GM12874 (cell line): Measurements from ENCODE around the gene CCNH.

Experiments used
- TF ChIP-seq, protein P1 (sequence below): IDR thresholded peaks from 2 replicates; pipeline ENCODE4 v1.5.1; 2011; ENCODE audit warnings: low read depth, mild to moderate bottlenecking, control low read depth, low read length, moderate library complexity; ENCODE audit not compliant: insufficient read depth

Gene CCNH

DNA sequence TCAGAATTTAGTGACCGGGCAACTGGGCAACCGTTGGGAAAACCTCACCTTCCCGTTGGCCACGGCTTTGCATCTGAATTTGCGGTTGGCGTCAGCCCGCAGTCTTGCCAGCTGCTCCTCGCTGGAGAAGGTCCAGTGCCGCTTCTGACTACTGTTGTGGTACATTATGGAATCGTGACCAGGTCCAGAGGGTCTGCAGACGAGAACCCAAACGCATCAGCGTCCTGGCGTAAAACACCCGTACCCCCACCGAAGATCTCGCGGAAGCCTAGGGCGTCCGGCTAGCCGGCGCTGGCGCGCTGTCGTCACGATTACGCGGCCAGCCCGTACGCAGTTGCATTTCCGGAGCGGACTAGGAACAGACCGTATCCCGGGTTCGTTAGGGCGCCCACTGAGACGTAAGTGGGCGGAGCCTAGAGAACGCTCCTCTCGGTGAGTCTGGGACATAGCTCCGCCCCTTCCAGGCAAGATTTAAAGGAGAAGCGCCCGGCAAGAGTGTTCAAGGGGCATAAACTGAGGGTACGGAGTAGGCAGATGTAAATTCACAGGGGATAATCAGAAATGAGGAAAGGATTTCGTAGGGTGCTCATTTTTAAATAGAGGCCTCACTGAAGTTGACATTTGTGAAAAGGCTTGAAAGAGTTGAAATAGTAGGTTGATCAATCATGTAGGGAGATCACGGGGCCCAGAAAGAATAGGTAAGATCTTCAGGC is at the start of gene CCNH:
CCNH (minus strand) TSS at position 301 of the 713 bp plus-strand sequence; CDS start at position 165, 136 bp downstream.
- TF ChIP-seq, protein P1, sequence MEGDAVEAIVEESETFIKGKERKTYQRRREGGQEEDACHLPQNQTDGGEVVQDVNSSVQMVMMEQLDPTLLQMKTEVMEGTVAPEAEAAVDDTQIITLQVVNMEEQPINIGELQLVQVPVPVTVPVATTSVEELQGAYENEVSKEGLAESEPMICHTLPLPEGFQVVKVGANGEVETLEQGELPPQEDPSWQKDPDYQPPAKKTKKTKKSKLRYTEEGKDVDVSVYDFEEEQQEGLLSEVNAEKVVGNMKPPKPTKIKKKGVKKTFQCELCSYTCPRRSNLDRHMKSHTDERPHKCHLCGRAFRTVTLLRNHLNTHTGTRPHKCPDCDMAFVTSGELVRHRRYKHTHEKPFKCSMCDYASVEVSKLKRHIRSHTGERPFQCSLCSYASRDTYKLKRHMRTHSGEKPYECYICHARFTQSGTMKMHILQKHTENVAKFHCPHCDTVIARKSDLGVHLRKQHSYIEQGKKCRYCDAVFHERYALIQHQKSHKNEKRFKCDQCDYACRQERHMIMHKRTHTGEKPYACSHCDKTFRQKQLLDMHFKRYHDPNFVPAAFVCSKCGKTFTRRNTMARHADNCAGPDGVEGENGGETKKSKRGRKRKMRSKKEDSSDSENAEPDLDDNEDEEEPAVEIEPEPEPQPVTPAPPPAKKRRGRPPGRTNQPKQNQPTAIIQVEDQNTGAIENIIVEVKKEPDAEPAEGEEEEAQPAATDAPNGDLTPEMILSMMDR, result no peak

DNA sequence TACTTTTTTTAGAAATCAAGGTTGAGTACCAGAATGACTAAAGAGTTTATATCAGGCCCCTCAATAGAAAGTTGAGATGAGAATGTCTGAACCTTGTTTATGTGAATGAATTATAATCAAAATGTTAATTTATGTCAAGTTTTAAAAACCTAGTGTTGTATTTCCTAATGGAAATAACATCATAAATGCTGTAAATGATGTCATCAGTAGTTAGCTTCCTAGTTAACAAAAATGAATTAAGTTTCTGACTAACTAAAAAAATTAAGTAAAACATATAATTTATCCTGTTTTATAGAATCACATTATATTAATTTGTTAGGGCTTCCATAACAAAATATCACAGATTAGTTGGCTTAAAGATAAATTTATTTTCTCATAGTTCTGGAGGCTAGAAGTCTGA is 45.0 kb upstream of the CCNH start:
- TF ChIP-seq, protein P1, result no peak

DNA sequence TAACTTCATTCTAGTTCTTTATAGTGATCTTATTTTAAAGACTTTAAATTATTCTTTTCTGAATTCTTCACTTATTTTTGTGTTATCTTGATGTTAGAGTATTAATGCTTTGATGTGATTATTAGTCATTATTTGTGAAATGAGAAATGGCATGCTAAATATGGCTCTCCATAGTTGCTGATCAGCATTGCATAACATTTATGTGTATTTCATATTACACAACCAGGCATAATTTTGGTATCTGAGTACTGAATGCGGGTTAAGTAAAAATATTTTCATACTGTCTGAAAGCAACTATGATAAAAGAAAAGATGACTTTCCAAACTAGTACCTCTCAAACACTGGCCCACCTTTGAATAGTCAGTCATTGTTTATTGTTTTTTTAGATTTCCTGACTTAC is 41.1 kb upstream of the CCNH start:
- TF ChIP-seq, protein P1, result no peak

DNA sequence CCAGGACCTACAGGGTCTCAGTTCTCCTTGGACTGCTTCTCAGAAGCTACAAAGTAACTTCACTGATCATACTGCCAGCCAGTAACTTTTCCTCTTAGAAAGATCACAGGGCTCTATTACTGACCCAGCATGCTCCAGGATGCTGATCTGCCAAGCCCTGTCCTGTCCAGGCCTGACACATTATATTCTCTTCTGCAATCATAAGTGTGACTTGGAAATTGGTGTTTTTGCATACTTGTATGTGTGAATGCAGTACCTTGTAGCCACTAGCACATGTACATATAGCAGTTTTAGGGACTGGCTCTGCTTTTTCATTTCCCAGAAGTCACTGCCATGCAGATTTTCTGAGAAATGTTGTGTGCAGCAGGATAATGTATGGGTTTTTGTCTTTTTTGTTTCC is 40.1 kb upstream of the CCNH start:
- TF ChIP-seq, protein P1, result no peak

DNA sequence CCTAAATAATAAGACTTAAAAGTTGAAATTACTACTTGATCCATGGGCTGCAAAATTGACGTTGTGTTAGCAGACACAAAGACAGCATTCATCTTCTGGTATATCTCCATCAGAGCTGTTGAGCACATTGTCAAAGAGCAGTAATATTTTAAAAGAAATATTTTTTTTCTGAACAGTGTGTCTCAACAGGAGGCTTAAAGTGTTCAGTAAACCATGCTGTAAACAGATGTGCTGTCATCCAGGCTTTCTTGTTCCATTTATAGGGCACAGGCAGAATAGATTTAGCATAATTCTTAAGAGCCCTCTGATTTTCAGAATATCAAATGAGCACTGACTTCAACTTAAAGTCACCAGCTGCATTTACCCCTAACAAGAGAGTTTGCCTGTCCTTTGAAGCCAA is 29.7 kb upstream of the CCNH start:
- TF ChIP-seq, protein P1, result no peak

DNA sequence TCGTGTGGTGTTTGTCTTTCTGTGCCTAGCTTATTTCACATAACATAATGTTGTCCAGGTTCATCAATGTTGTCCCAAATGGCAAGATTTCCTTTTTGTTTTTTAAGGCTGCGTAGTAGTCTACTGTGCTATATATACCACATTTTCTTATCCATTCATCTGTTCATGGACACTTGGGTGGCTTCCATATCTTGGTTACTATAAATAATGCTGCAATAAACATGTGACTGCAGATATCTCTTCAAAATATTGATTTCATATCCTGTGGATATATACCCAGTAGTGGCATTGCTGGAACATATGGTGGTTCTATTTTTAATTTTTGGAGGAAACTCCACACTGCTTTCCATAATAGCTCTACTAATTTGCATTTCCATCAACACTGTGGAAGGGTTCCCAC is 25.5 kb upstream of the CCNH start:
- TF ChIP-seq, protein P1, result no peak

DNA sequence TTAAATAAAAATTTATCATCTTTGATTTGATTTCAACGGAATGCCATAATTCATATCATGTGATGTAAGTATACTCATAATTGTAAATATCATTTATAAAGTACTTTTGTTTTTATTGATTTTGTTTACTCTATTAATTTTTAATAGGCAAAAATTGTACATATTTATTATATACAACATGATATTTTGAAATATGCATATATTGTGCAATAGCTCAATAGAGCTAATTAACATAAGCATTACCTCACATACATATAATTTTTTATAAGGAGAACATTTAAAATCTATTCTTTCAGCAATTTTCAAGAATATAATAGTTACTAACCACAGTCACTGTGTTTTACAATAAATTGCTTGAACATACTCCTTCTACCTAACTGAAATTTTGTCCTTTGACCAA is 25.0 kb upstream of the CCNH start:
- TF ChIP-seq, protein P1, result no peak
